Caki2 (cell line): ENCODE data around the gene ZNF318. TPM values are rescaled to one million over a fixed set of nuclear protein-coding genes. Genes with fewer than 3 reads are reported as not detected.
"Not testable (repeated sequence)": the region's sequence is repeated elsewhere in the genome, so short reads cannot be mapped to it uniquely, and the experiment has no call there.

Experiments used
- DNase-seq: peaks from one replicate; pipeline ENCODE4 v3.0.0-alpha.2; 2015; ENCODE audit warnings: low read depth
- in situ Hi-C: cut with HindIII; loops from 2 replicates; pipeline ENCODE4 v1.10.0; 2016; ENCODE audit warnings: low sequenced_read_pairs, low pct_unique_long_range_greater_than_20kb, mixed read lengths
- total RNA-seq: library from RNA; depleted of rRNA; stranded (reverse); fragments of >200 nt; shearing (Covaris generic); gene quantifications from 2 replicates; pipeline ENCODE4 v1.2.3, GENCODE V29; 2014; ENCODE audit warnings: low replicate concordance

The ZNF318 gene
- total RNA-seq, 1 experiment from 2014 or later = 1.6 TPM

DNA sequence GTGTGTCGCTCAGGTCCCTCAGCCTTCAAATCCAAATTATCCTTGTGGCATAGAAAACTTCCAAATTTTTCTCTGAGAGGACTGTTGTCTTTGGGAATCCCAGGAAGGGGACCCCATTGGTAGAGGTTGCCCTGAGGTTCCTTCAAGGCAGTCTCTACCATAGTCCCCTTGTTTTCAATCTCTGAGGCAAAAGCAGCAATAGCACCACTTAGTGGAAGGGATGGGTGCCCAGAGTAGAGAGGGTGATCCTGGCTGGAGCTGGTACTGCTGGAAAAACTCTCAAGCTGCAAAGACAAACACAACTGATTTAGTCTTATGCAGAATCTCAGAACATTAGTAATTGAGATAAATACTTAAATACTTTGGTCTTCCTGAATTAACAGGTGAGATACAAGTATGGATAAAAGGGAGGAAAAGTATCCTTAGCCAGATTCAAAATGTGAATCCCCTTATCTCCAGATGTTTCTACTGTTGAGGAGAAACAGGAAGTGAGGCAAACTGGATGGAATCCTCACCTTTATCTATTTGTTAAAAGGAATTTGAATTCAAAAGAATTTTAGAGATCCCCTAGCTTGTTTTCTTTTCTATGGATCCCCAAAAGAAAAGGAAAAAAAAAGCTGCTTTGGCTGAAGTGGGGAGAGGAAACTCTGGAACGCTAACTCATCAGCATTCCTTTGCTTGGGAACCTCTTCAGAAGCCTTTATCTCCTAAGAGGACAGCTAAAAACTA lies 13.4 kb downstream of the ZNF318 start:
- in situ Hi-C loops = no loop called here
- DNase-seq = no peak

DNA sequence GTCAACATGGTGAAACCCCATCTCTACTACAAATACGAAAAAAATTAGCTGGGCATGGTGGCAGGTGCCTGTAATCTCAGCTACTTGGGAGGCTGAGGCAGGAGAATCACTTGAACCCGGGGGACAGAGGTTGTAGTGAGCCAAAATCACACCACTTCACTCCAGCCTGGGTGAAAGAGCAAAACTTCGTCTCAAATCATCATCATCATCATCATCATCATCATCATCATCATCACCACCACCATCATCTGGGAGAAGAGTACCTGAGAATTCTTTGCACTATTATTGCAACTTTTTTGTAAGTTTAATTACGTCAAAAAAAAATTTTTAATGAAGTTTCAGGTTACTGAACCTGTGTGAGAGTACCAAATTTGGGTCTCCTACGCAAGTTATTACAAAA lies 17.5 kb downstream of the ZNF318 start:
- DNase-seq, in situ Hi-C loops: not testable (repeated sequence)

DNA sequence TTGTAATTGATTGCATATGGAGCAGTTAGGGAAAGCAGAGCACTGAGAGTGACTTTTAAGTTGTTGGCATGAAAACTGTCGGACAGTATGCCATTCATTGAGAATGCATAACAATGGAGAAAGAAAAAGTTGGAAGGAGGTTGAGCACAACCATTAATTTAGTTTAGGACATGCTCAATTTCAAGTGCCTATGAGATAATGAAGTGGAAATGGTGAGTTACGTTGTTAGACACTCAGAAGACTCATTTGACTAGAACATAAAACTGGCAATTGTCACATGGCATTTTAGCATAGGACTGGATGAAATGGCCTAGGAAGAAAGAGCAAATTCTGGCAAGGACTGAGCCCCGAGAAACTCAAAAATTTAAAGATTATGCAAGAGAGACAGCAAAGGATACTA lies 22.0 kb downstream of the ZNF318 start:
- in situ Hi-C loops = no loop called here
- DNase-seq = no peak

DNA sequence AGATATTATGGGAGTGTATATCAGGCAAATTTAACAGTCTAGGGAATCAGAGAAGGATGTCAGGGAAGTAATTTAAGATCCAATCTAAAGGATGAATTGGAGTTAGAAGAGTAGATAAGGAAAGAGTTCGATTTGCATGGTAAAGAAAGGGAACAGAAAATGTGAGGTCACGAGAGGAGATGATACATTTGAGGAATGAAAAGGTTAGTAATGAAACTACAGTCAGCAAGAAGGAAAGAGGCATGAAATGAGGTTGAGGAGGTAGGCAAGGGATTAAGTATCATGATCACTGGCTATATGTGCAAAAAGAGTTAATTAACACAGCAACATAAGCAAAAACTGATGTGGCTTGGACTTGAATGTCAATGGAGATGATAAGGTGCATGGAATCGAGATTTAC lies 22.4 kb downstream of the ZNF318 start:
- in situ Hi-C loops = no loop called here
- no peak for DNase-seq

DNA sequence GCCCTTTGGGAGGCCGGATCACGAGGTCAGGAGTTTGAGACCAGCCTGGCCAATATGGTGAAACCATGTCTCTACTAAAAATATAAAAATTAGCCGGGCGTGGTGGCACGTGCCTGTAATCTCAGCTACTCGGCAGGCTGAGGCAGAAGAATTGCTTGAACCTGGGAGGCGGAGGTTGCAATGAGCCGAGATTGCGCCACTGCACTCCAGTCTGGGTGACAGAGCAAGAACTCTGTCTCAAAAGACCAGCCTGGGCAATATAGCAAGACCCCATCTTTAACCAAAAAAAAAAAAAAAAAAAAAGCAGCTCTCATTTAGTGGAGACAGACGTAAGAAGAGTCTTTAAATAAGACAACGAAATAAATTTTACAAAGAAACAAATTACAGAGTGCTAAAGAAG lies 23.2 kb downstream of the ZNF318 start:
- DNase-seq, in situ Hi-C loops: not testable (repeated sequence)

DNA sequence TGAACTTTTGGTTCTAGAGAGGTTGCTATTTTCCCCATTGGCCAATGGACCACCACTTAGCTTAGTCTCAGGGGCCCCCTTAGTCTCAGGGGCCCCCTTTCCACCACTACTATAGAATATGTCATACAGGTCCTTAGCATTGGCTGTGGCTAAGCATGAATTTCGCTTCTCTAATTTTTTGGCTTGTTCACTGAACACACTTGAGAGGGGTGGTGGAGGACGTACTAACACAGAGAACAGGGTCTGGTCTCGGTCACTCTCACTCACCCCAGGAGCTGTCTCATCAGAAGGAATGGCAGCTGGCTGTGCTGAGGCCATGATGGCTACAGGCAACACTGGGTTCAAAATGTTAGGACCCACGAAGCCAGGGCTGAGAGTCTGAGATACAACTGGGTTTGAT lies 30.3 kb downstream of the ZNF318 start:
- DNase-seq = no peak
- in situ Hi-C loops = no loop called here

DNA sequence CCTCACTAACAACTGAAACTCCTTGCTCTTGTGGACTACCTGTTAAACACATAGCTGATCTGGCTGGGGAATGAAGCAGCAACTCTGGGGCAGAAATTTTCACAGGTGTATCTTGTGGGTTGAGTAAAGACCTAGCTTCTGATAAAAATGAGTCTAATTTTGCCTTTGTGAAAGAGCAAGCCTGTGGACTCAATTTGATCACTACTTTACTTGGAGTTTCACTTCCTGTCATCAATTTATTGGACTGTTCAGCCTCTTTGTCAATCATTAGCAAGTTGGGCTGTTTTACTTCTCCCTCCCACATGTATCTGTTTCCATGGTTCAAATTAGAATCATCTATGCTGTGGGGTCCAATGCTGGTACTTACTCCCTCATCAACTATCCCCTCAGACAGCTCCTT lies 31.2 kb downstream of the ZNF318 start:
- in situ Hi-C loops = no loop called here
- no peak for DNase-seq

DNA sequence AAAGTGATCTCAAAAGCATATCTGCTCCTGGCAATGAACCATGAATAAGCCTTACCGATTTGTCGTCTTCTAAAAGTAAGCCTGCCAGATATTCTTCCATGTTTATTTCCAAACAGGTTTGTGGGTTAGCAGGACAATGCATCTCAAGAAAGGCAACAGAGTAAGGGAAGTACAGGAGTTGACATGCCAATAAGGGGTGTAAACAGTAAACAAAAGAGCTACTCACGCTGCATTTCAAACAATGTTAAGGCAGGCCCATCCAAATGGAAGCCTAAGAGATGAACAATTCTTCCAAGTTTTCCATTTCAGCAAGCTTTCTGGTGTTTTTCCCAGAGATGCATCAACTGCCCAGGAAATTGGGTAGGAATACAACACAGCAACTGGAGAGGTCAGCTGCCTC lies 33.1 kb downstream of the ZNF318 start:
- no peak for DNase-seq
- in situ Hi-C loops = no loop called here

DNA sequence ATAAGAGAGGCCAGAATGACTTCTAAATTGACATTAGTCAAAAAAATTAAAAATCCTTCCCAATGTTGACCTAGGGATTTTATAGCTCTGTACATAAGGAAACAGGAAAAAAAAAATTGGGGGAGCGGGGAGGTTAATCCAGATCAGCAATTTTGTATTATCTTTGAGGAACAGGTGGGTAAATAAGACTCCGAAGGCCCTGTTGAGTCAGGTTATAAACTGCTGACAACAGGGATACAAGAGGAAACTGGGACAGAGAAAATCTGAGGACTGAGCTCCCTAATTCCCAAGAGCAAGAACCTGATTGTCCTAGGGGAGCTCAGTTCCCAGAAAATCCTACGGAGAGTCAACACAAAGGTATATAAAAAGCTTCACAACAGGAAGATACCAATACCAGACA lies 34.0 kb downstream of the ZNF318 start:
- DNase-seq = no peak
- in situ Hi-C loops = no loop called here

DNA sequence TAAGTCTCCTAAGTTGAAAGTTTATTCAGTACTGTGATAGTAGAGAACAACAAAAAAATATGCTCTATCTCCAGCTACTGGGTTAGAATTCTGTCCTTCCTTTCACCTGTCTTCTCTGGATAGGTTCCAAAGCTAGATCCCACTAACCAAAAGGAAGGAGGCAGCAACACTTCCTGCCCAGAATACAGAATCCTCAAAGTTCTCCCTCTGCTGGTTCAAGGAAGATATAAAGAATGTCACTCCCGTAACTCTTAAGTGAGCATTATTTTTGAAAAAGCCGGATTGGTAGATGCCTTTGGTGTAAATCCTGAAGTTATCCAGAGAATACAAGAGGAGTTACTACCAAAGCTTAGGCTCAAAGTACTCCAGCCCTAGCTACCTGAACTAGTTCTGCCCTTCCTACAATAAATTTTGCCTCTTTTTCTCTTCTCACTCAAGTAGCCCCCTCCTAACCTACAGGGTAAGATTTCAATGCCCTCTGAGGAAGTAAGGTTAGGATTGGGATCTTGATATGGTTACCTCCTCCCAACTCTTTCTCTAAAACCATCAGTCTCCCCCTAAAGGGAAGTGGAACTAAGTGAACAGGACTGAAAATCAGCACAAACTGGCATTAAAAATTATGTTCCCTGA lies 34.9 kb downstream of the ZNF318 start:
- peak; percentile 56 for DNase-seq
- in situ Hi-C loops = no loop called here

DNA sequence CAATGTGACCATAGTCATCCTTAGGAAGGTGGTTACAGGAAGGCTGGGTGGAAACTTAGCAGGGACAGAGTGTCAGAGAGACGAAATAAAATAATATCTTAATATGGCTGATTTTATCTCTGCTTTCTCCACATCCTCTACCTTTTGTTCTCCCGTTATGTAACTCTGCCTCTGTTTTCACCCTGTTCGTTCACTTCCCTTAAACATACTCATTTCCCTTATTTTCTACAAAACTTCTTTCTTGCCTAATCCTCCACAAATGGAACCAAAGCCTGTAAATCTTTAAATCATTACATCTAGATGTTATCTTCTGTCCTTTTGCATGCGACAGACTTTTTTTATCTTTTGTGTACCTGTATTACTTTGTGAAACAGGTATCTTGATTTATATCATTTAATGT lies 37.6 kb downstream of the ZNF318 start:
- no peak for DNase-seq
- in situ Hi-C loops = no loop called here

DNA sequence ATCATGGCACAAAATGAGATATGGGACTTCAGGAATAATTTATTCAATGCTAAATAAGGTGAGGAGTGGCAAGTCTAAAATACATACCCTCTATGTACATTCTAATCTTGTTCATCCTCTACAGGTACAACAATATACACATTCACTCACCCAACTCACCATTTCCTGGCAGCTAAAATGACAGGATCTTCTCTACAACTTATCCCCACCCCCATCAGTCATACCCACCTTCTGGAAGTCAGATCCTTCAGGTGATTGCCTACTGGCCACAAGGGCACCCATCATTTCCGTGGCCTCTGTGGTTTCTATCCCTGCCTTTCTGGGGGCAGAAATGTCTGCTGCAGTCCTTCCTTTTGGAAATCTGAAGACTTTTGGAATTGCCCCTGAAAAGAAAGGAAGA lies 38.0 kb downstream of the ZNF318 start:
- DNase-seq = no peak
- in situ Hi-C loops = no loop called here

DNA sequence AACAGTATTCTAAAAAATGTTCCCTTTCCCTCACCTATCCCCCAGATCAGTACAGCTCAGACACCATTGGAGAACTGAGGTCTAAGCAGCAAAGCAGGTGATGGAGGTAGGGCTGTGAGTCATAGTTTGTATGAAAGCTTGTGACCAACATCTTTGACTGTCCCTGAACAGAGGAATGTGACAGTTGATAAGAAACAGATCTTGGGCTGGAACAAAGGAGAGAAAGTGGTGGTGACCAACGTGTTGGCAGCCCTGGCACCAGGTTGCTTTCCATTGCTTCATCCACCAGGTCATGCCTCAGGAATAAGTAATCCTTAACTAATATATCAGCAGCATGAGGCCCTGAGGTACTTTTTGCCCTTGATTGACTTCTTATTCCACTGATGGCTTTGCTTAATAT lies 40.9 kb downstream of the ZNF318 start:
- in situ Hi-C loops = no loop called here
- DNase-seq = peak; percentile 80

DNA sequence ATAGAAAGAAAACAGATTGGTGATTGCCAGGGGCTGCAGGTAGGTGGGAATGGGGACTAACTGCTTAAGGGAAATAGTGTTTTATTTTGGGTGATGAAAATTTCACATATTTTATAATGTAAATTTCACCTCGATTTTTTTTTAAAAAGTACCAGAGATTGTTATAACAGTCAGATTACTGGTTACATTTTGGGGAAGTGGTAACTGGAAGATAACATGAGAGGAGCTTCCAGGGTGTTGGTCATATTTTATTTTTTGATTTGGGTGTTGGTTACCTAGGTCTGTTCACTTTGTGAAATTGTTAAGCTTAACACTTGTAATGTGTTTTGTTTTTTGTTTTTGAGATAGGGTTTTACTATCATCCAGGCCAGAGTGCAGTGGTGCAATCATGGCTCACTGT lies 43.6 kb downstream of the ZNF318 start:
- no peak for DNase-seq
- in situ Hi-C loops = no loop called here

DNA sequence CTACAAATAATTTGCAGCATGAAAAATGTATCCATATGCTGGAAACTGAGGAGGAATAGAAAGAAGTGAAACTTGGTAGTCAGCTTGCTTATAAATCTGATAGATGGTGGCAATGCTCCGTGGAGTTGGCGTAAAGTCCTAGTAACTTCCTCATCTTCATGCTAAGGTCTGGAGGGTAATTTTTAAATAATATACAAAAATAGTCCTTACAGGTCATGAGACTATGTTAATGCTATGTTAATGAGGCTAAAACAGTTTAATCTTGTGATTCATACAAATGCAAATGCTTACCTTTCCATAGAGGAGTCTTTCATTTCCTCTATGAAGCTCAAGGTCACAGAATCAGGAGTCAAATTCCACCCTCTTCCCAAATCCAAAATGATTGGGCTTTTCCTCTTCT lies 51.4 kb downstream of the ZNF318 start:
- in situ Hi-C loops = no loop called here
- DNase-seq = no peak

DNA sequence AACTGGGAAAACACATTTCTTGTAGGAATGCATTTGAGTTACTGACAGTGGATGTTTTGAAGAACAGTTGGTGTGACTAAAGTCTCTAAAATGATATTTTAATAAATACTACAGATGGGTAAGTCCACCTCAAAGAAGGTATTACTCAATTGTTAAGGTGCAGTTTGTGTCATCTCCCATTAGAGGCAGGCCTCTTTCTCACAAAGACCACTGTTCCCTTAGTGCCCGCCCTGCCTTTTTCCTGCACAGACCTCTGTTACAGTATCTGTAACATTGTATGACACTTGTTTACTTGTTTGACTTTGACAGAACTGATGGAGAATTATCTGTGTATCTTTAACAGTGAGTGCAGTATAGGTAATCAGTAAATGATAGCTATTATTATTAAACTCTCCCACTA lies 55.6 kb downstream of the ZNF318 start:
- no peak for DNase-seq
- in situ Hi-C loops = no loop called here

DNA sequence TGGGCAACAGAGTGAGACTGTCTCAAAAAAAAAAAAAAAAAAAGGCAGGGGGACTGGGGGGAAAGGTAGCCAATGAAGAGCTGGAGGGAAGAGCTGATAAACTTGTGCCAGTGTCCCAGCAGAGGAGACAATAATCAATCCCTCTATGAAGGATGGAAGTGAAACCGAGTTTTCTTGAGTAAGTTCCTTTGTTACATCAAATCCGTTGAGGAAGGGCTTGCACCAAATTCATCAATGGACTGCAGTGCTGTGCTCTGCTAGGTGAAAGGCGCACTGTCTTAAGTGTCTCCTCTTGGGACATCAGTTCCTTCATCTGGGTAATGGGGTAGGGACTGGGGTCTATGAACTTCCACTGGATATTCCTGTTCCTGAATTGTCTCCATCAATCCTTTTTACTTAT lies 57.8 kb downstream of the ZNF318 start:
- in situ Hi-C loops = no loop called here
- no peak for DNase-seq

DNA sequence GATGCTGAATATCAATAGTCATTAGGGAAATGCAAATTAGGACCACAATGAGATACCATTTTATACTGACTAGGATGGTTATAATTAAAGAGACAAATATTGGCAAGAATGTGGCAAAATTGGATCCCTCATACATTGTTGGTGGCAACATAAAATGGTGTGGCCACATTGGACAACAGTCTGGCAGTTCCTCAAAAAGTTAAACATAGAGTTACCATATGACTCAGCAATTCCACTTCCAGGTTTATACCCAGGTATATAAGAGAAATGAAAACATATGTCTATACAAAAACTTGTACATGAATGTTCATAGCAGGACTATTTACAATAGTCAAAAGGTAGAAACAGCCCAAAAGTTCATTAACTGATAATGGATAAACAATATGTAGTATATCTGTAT lies 58.8 kb downstream of the ZNF318 start:
- DNase-seq = peak; percentile 14
- in situ Hi-C loops = no loop called here

DNA sequence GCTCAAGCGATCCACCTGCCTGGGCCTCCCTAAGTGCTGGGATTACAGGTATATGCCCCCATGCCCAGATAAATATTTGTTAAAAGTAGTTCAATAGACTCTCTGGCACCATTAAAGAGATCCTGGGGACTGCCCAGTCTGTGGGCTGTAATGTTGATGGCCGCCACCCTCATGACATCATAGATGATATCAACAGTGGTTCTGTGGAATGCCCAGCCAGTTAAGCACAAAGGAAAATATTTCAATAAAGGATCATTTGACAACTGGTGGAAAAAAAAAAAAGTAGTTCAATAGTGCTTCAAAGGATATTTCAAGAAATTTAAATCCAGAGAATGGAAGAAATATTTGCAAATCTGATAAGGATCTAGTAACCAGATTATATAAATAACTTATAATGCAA lies 59.3 kb downstream of the ZNF318 start:
- in situ Hi-C loops = no loop called here

DNA sequence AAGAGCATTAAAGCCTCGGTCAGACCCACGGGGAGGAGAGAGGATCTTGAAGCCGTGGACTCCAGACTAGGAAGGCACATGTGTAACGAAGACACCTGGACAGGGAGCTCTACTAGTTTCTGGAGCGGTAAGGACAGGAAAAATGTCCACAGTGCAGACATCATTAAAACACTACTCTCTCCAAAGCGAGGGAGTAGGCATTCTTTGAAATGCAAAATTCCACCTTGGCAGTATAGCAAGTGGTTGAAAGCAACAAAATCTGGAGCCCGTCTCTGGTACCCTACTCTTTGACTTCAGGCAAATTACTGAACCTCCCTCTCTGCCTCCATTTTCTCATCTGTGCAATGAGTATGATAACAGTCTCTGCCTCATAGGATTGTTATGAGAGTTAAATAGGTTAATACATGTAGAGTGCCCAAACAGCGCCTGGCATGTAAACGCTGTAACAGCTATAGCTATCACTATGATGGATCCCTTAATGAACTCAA lies 60.4 kb downstream of the ZNF318 start:
- no peak for DNase-seq
- in situ Hi-C loops = no loop called here

More for the DNA sequence above, 59.3 kb downstream of the ZNF318 start:
- peak; percentile 10 for DNase-seq
